ENCODE data around the gene UGT1A10.

UGT1A10 gene

GRCh38 chr2:233793465-233794127 is 157.3 kb downstream of the UGT1A10 start:
- TF ChIP-seq, protein P1, sequence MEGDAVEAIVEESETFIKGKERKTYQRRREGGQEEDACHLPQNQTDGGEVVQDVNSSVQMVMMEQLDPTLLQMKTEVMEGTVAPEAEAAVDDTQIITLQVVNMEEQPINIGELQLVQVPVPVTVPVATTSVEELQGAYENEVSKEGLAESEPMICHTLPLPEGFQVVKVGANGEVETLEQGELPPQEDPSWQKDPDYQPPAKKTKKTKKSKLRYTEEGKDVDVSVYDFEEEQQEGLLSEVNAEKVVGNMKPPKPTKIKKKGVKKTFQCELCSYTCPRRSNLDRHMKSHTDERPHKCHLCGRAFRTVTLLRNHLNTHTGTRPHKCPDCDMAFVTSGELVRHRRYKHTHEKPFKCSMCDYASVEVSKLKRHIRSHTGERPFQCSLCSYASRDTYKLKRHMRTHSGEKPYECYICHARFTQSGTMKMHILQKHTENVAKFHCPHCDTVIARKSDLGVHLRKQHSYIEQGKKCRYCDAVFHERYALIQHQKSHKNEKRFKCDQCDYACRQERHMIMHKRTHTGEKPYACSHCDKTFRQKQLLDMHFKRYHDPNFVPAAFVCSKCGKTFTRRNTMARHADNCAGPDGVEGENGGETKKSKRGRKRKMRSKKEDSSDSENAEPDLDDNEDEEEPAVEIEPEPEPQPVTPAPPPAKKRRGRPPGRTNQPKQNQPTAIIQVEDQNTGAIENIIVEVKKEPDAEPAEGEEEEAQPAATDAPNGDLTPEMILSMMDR (IDR thresholded peaks at IDR 0.05; ENCODE audit: borderline replicate concordance, insufficient read depth, low read depth, low read length): no peak
- H3K4me3 ChIP-seq (ENCODE audit: low read depth, low read length): no peak overlapping the region

GRCh38 chr2:233794128-233794658 is 157.9 kb downstream of the UGT1A10 start:
- TF ChIP-seq, protein P1 (IDR thresholded peaks at IDR 0.05; ENCODE audit: borderline replicate concordance, insufficient read depth, low read depth, low read length): no peak
- H3K4me3 ChIP-seq (ENCODE audit: low read depth, low read length): no peak overlapping the region

- no peak overlapping the region for H3K4me3 ChIP-seq (ENCODE audit: low read depth, low read length)
- TF ChIP-seq, protein P1 (IDR thresholded peaks at IDR 0.05; ENCODE audit: borderline replicate concordance, insufficient read depth, low read depth, low read length): no peak
Observed at GRCh38 chr2:233795735-233796171, 159.5 kb downstream of the UGT1A10 start.

DNA sequence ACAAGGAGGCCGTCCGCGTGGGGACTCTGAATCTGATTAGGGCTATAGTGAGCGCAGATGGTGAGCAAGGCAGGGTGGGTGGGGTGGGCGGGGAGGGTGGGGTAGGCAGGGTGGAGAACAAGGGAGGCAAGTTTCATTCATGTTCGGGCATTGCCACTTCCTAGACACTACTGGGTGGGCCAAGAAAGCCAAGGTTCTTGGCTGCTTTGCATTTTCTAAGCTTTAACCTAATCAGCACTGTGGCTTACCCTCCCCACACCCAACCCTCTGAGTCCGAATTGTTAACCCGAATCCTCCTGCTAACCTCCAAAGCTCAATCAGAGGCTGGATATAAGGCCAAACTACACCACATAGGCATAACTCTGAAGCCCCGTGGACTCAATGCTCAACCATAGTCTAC is 160.0 kb downstream of the UGT1A10 start:
- TF ChIP-seq, protein P1 (IDR thresholded peaks at IDR 0.05; ENCODE audit: borderline replicate concordance, insufficient read depth, low read depth, low read length): no peak
- no peak overlapping the region for H3K4me3 ChIP-seq (ENCODE audit: low read depth, low read length)

DNA sequence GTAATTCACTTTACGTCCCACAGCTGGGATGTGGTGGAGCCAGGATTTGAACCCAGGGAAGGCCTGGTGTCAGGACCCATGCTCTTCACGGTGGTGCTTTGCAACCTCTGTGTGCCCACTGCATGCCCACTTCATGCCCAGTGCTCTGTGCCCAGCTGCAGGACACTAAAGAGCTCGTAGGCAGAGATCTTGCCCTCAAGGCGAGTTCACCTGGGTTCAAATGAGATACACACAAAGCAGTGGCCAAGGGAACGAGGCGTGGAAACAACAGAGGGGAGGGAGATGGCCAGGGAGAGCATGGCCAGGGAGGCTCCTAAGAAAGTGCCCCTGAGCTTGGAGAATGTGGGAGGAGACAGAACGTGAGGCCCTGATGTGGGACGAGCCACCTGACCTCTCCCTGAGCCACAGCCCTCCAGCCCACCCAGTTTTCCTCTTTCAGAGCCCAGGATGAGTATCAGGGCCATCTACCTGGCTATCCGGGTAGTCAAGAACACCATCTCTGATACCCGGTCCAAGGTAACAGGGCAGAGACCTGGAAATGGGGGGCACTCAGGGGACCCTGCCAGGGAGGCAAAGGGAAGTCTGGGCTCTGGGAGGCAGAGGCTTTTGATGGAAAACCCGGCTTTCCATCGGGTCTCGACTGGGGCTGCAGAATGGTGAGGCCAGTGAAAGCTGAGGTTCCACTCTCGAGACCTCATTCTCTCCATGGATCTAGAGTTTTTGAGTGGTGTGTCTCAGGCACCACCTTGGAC is 162.3 kb downstream of the UGT1A10 start:
- TF ChIP-seq, protein P1 (IDR thresholded peaks at IDR 0.05; ENCODE audit: borderline replicate concordance, insufficient read depth, low read depth, low read length): no peak
- H3K4me3 ChIP-seq (ENCODE audit: low read depth, low read length): no peak overlapping the region

GRCh38 chr2:233799087-233799665 is 162.9 kb downstream of the UGT1A10 start:
- H3K4me3 ChIP-seq (ENCODE audit: low read depth, low read length): no peak overlapping the region
- TF ChIP-seq, protein P1 (IDR thresholded peaks at IDR 0.05; ENCODE audit: borderline replicate concordance, insufficient read depth, low read depth, low read length): no peak

Data from GM12875 (cell line).